Aorta (tissue), 5 donors: ENCODE measurements around the gene LARGE1. TPM values are rescaled to one million over a fixed set of nuclear protein-coding genes. Genes with fewer than 3 reads are reported as not detected.

Experiments used
- ATAC-seq: fragments of 200-7000 bp; cut with Tn5 transposase; one replicate; pipeline ENCODE4 v1.9.1; 2022; ENCODE audit warnings: moderate library complexity; ENCODE audit not compliant: low FRiP score
- DNase-seq, 2 donors: peaks; one replicate each; pipeline ENCODE4 v3.0.0-alpha.2; 2020
- H3K27ac ChIP-seq, 2 donors: one replicate each; pipeline ENCODE4 v1.5.1; 2013; ENCODE audit warnings: low read length in 2 of 2, mild to moderate bottlenecking in 2 of 2, moderate library complexity in 2 of 2, control low read depth in 1 of 2, inconsistent platforms in 1 of 2, low read depth in 1 of 2
- H3K27me3 ChIP-seq, 2 donors: one replicate each; pipeline ENCODE4 v1.6.1; 2013; ENCODE audit warnings: control low read depth in 1 of 2, low read length in 1 of 2, mild to moderate bottlenecking in 1 of 2, moderate library complexity in 1 of 2; ENCODE audit not compliant: insufficient read depth in 2 of 2, control insufficient read depth in 1 of 2
- H3K36me3 ChIP-seq, 2 donors: one replicate each; pipeline ENCODE4 v1.6.1; 2013; ENCODE audit warnings: control low read depth in 1 of 2, low read length in 1 of 2, mild to moderate bottlenecking in 1 of 2; ENCODE audit not compliant: insufficient read depth in 2 of 2, control insufficient read depth in 1 of 2
- H3K4me1 ChIP-seq, 2 donors: one replicate each; pipeline ENCODE4 v1.6.1; 2013; ENCODE audit warnings: low read length in 2 of 2, control low read depth in 1 of 2, mild to moderate bottlenecking in 1 of 2, moderate library complexity in 1 of 2; ENCODE audit not compliant: insufficient read depth in 2 of 2, control insufficient read depth in 1 of 2
- H3K4me3 ChIP-seq, 2 donors: one replicate each; pipeline ENCODE4 v1.5.1; 2013; ENCODE audit warnings: low read length in 2 of 2, control low read depth in 1 of 2, mild to moderate bottlenecking in 1 of 2
- H3K9me3 ChIP-seq: one replicate; pipeline ENCODE4 v1.6.1; 2013; ENCODE audit warnings: mild to moderate bottlenecking, low read length; ENCODE audit not compliant: control insufficient read depth
- WGBS, 2 donors: extraction: QIAGEN DNeasy Blood & Tissue Kit; methylation state at CpG; one replicate each; pipeline ENCODE4 v1.1.7; 2013; 5-methylcytosine and 5-hydroxymethylcytosine counted together
- intact Hi-C, 2 donors: fragments of 100-400 bp; cut with DNase I; formaldehyde crosslinking; loops; one replicate each; pipeline versions ENCODE4 v1.14.2 to v1.15.0; 2022
- polyA plus RNA-seq, 2 donors: library from polyadenylated mRNA; stranded (reverse); fragments of 200-250 nt; gene quantifications; one replicate each; pipeline ENCODE4 v1.2.3, GENCODE V29; 2013
- total RNA-seq, 2 donors: library from RNA; stranded (reverse); fragmentation: NEBNext Ultra II Directional; extraction: Animal tissue kit (Norgen Biotek cat#: 25700); gene quantifications; one replicate each; pipeline ENCODE4 v1.2.1, GENCODE V29; 2021
- donor health status: healthy with polysubstance abuse.
- donor health status: Bipolar disorder and iron deficiency.
- donor health status: DM: no; HTN: no; CAD: no.
- donor health status: DM: no; HTN: no; CAD: no.
- donor health status: DM: yes; HTN: yes; CAD: no.

Gene LARGE1
- total and polyA plus RNA-seq, 4 donors: 2.6 to 52.5 (median 24.0) TPM

DNA sequence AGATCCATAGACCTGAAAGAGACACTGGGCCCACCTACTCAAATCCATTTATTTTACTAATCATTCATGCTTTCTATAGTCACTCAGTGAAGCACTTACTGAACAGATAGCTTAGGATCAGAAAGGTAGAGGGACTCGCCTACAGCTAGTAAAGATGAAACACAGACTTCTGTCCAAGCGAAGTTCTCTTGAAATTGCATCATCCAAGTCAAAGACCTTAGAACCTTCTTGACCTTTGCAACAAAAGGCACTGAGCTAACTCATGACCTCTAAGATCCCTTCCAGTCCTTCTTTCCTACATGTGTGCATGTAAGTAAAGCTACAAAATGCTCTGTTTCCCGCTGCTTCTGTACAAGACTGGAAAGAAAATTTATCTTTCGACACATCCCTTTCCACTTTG is 377.6 kb downstream of the LARGE1 start:
- no peak overlapping the region for H3K27ac ChIP-seq

DNA sequence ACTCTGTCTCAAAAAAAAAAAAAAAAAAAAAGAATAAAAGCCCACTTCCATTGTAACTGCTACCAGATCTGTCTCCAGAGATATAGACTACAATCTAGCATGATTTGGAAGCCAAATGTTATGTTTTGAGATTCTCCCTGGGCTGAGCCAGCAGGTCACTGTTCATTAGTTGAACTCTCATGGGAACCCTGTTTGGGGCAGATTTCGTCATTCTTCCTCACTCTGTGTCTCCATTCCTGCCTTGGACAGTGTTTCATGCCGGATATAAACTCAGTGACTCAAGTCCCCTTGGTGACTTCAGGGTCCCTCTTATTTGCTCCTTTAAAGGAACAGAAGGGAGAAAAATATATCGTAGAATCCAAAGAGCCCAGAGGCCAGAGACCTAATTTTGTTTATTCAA is 378.1 kb downstream of the LARGE1 start:
- Histone ChIP-seq H3K36me3 (no peaks in the 10 kb centered on the region), H3K27me3 (no peaks in the 10 kb centered on the region), H3K9me3 (no peaks in the 10 kb centered on the region), H3K4me3 (no peak overlapping the region), H3K27ac (no peak overlapping the region), H3K4me1 (no peaks in the 10 kb centered on the region)
- ATAC-seq: peak; percentile 47
- DNase-seq: no peak
- intact Hi-C loops: loop anchor here in 1 of 2 donors (5.0 kb wide), 1 partner anchor 35 kb away; no protein-coding TSS in a partner anchor
- WGBS, 2 donors: 51 to 58% methylated on average over 3 of the region's 3 CpGs

More for the DNA sequence above, 377.6 kb downstream of the LARGE1 start:
- Histone ChIP-seq H3K27me3 (no peaks in the 10 kb centered on the region), H3K9me3 (no peaks in the 10 kb centered on the region), H3K4me1 (no peaks in the 10 kb centered on the region), H3K36me3 (no peaks in the 10 kb centered on the region), H3K4me3 (no peak overlapping the region)
- intact Hi-C loops: loop anchor here in 1 of 2 donors (5.0 kb wide), 1 partner anchor 35 kb away; no protein-coding TSS in a partner anchor
- 98% methylated on average over 4 of the region's 4 CpGs for WGBS, 2 donors
- DNase-seq: no peak
- ATAC-seq: no peak

DNA sequence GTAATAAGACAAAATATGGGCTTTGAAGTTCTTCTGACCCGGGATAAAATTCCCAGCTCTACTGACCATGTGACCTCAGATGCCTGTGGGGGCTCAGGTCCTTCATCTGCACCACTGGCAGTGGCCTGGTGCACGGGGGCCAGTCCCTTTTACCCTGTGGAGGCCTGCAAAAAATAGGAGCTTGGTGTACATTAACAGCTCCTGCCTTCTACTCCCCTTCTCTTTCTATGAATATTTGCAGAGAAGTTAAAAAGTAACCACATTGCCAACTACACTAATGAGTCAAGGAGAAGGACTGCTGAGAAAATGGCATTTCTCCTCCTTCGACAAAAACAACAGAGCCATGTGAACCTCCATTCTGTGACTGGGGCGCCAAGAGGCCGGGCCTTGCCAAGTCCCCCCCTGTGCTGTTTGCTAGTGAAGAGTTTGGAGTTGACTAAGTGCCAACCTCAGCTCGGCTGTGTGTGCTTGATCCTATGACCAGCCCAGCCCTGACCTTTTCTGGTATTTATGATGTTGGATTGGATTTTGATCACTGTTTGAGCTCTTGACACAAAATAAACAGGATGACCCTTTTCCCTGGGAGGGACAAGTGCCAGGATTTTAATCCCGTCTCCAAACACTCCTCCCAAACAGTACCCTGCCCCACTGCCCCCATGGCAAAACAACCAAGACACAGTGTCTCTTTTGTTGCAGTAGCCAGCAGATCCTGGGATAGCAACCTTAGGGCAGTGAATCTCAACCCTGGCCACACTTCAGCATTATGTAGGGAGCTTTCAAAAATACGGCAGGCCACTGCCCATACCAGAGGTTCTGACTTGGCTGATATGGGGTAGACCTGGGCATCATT is 380.1 kb downstream of the LARGE1 start:
- Histone ChIP-seq H3K27me3 (no peaks in the 10 kb centered on the region), H3K4me3 (no peak overlapping the region), H3K36me3 (no peaks in the 10 kb centered on the region), H3K27ac (no peak overlapping the region), H3K4me1 (no peaks in the 10 kb centered on the region), H3K9me3 (no peaks in the 10 kb centered on the region)
- DNase-seq: peak; percentile 64 to 78
- peak; percentile 70 for ATAC-seq
- WGBS, 2 donors: 14 to 17% methylated on average over 8 of the region's 8 CpGs
- intact Hi-C loops: loop anchor here in 1 of 2 donors (5.0 kb wide), 1 partner anchor 37 kb away; no protein-coding TSS in a partner anchor

DNA sequence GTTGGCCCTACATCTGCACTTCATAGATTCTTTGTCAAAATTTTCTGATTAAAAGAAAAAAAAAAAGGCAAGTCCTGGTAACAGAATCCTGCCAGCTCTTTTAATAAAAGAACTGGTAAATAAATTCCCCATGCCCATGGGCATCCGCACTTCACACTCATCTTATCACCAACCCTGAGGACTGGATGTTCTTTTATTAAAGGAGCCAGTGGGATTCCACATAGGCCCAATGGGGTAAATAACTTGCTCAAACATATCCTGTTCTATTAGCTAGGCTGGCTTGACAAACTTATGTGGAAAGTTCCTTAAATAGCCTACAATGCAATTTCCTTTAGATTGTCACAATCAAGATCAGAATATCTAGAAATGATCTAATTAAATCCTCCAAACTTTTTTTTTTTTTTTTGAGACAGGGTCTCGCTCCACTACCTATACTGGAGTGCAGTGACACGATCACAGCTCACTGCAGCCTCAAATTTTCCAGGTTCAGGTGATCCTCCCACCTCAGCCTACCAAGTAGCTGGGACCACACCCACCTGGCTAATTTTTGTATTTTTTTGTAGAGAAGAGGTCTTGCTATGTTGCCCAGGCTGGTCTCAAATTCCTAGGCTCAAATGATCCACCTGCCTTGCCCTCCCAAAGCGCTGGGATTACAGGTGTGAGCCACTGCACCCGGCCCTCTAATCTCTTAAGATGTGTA is 380.9 kb downstream of the LARGE1 start:
- intact Hi-C loops: no loop called here
- no peaks in the 10 kb centered on the region for H3K36me3 ChIP-seq
- H3K4me1 ChIP-seq: no peaks in the 10 kb centered on the region
- H3K27ac ChIP-seq: no peak overlapping the region
- H3K4me3 ChIP-seq: no peak overlapping the region
- WGBS, 2 donors: 95% methylated on average over 5 of the region's 5 CpGs
- no peak for ATAC-seq
- no peaks in the 10 kb centered on the region for H3K27me3 ChIP-seq
- DNase-seq: no peak
- no peaks in the 10 kb centered on the region for H3K9me3 ChIP-seq

DNA sequence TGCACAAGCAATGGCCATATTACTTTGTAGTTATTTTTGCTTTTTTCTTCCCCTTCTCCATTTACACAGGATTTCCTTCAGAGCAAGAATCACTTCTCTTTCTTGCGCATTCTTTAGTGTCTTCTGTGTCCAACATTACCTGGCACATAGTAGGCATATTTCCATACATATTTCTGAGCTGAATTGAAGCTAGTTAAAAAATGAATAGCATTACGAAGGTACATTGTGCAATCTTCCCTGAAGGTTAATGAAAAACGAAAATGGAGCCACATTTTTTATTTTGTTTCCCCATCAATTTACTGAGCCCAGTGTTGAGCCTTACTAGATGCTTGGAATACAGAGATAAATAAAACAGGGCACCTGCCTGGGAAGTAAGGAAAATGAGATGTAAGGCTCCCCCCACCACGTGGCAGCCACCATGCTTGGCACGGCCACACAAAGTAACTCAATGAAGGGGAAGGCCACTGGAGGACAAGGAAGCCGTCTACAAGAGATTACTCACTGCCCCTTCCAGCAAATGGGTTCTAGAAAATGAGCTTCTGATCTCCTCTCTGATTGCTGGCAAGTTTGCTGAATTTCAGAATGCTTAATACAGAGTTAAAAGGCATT is 381.9 kb downstream of the LARGE1 start:
- no peaks in the 10 kb centered on the region for H3K4me1 ChIP-seq

DNA sequence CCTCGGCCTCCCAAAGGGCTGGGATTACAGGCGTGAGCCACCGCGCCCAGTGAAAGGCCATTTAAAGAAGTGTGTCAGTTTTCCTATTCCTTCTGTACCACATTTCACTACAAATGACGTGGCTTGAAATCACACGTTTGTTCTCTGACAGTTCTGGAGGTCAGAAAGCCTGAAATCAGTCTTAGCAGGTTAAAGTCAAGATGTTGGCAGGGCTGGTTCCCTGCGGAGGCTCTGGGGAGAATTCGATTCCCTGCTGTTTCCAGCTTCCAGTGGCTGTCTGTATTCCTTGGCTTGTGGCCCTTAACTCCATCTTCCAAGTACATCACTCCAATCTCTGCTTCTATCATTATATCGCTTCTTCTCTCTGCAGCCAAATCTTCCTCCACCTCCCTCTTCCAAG is 383.2 kb downstream of the LARGE1 start:
- no peak for ATAC-seq
- intact Hi-C loops: no loop called here
- Histone ChIP-seq H3K4me3 (no peak overlapping the region), H3K4me1 (no peaks in the 10 kb centered on the region), H3K27ac (no peak overlapping the region), H3K9me3 (no peaks in the 10 kb centered on the region), H3K27me3 (no peaks in the 10 kb centered on the region), H3K36me3 (no peaks in the 10 kb centered on the region)
- 73 to 79% methylated on average over 9 of the region's 9 CpGs for WGBS, 2 donors
- DNase-seq: no peak

More for the DNA sequence above, 381.9 kb downstream of the LARGE1 start:
- DNase-seq (no peak), ATAC-seq (no peak)
- WGBS, 2 donors: 83 to 86% methylated on average over 6 of the region's 6 CpGs
- Histone ChIP-seq H3K4me3 (no peak overlapping the region), H3K27me3 (no peaks in the 10 kb centered on the region), H3K27ac (no peak overlapping the region), H3K36me3 (no peaks in the 10 kb centered on the region), H3K9me3 (no peaks in the 10 kb centered on the region)
- intact Hi-C loops: no loop called here

DNA sequence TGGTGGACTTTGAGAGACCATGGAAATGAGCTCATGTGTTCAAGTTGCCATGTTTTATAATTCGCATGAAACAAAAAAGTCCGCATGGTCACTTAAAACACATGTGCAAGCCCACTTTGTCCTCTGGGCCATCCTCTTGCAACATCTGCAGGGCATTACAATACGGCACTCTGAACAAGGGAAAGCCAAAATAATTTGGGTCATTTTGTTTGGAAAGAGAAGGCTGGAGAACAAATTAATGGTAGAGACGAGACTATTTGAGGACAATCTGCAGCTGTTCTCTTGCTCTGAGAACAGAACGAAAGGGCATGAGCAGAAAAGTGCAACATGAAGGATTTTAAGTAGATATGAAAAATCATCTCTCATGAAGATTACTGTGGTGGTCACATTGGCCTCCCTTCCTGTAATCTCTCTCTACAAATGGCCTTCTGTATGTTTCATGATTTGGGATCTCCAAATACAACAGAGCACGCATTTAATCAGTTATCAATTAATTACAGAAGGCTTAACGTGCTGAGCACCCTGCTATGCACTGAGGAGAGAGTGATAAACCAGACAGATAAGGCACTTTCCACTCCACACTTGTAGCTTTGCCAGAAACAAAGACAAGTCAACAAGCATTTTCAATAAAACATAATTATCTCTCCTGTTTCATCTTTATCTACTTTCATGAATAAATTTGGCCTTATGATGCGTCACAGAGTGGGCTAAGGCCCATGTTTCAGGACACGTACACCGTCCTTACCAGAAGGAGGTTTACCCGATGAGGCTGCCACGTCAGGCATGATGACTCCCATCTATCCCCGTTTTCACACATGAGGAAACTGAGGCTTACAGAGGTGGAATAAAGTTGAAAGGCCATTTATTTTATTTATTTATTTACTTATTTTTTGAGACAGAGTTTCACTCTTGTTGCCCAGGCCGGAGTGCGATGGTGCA is 384.1 kb downstream of the LARGE1 start:
- H3K27ac ChIP-seq: no peak overlapping the region
- 90 to 95% methylated on average over 15 of the region's 15 CpGs for WGBS, 2 donors

More for the DNA sequence above, 384.1 kb downstream of the LARGE1 start:
- H3K27me3 ChIP-seq: no peaks in the 10 kb centered on the region
- H3K9me3 ChIP-seq: no peaks in the 10 kb centered on the region
- no peak for ATAC-seq
- H3K4me1 ChIP-seq: no peaks in the 10 kb centered on the region
- H3K36me3 ChIP-seq: no peaks in the 10 kb centered on the region
- no peak for DNase-seq
- H3K4me3 ChIP-seq: no peak overlapping the region
- intact Hi-C loops: no loop called here
